ENCODE measurements around the gene C1RL.
"Not testable (repeated sequence)": the region's sequence is repeated elsewhere in the genome, so short reads cannot be mapped to it uniquely, and the experiment has no call there.

C1RL gene

GRCh38 chr12:7058850-7059395 lies 50.1 kb downstream of the C1RL start:
- no peak for TF ChIP-seq CTCF (conservative IDR thresholded peaks at IDR 0.05; ENCODE audit: low read length)
- H3K4me3 ChIP-seq (ENCODE audit: low read length) = no peak overlapping the region
- no peak for DNase-seq (ENCODE audit: low read depth)

- no peak for DNase-seq (ENCODE audit: low read depth)
- no peak overlapping the region for H3K4me3 ChIP-seq (ENCODE audit: low read length)
- no peak for TF ChIP-seq CTCF (conservative IDR thresholded peaks at IDR 0.05; ENCODE audit: low read length)
These were observed 50.7 kb downstream of the C1RL start for GRCh38 chr12:7058163-7058845.

- not testable (repeated sequence) for H3K4me3 ChIP-seq (ENCODE audit: low read length); DNase-seq (ENCODE audit: low read depth)
These were observed 53.3 kb downstream of the C1RL start for GRCh38 chr12:7055736-7056135.

- no peak for TF ChIP-seq CTCF (conservative IDR thresholded peaks at IDR 0.05; ENCODE audit: low read length)
- H3K4me3 ChIP-seq (ENCODE audit: low read length) = no peak overlapping the region
- DNase-seq (ENCODE audit: low read depth) = no peak
These were observed 54.1 kb downstream of the C1RL start for GRCh38 chr12:7054925-7055324.

GRCh38 chr12:7049973-7050372 lies 59.0 kb downstream of the C1RL start:
- DNase-seq (ENCODE audit: low read depth); H3K4me3 ChIP-seq (ENCODE audit: low read length): not testable (repeated sequence)

GRCh38 chr12:7049445-7049951 lies 59.5 kb downstream of the C1RL start:
- not testable (repeated sequence) for DNase-seq (ENCODE audit: low read depth); H3K4me3 ChIP-seq (ENCODE audit: low read length)

- TF ChIP-seq CTCF (conservative IDR thresholded peaks at IDR 0.05; ENCODE audit: low read length) = no peak
- H3K4me3 ChIP-seq (ENCODE audit: low read length) = no peak overlapping the region
- no peak for DNase-seq (ENCODE audit: low read depth)
These were observed 61.7 kb downstream of the C1RL start for GRCh38 chr12:7047306-7047705.

GRCh38 chr12:7046383-7047105 lies 62.5 kb downstream of the C1RL start:
- DNase-seq (ENCODE audit: low read depth) = no peak
- H3K4me3 ChIP-seq (ENCODE audit: low read length) = no peak overlapping the region
- TF ChIP-seq CTCF (conservative IDR thresholded peaks at IDR 0.05; ENCODE audit: low read length) = no peak
